HAP-1 (cell line): ENCODE data around the gene GFRAL.
"Not testable (repeated sequence)": the region's sequence is repeated elsewhere in the genome, so short reads cannot be mapped to it uniquely, and the experiment has no call there.

Experiments used
- DNase-seq, 2 experiments: peaks; one replicate each; pipeline ENCODE4 v3.0.0-alpha.2; 2016 to 2020; ENCODE audit warnings: low spot score in 2 of 2
- H3K27me3 ChIP-seq: fragments of 250-450 bp; sonication (Bioruptor Pico); 2 replicates; pipeline ENCODE4 v1.5.1; 2020; ENCODE audit warnings: low read depth, mild to moderate bottlenecking, moderate library complexity
- H3K36me3 ChIP-seq: fragments of 250-450 bp; sonication (Bioruptor Pico); replicated peaks from 2 replicates; pipeline ENCODE4 v1.5.1; 2020; ENCODE audit warnings: mild to moderate bottlenecking
- H3K4me1 ChIP-seq: fragments of 250-450 bp; sonication (Bioruptor Pico); 2 replicates; pipeline ENCODE4 v1.5.1; 2020; ENCODE audit warnings: mild to moderate bottlenecking
- H3K4me3 ChIP-seq: fragments of 250-450 bp; sonication (Bioruptor Pico); 2 replicates; pipeline ENCODE4 v1.5.1; 2020; ENCODE audit warnings: mild to moderate bottlenecking, moderate library complexity
- H3K9me3 ChIP-seq: fragments of 250-450 bp; sonication (Bioruptor Pico); 2 replicates; pipeline ENCODE4 v1.5.1; 2020; ENCODE audit warnings: mild to moderate bottlenecking, moderate library complexity
- in situ Hi-C: fragments of 300-500 bp; cut with MboI; formaldehyde crosslinking; loops from 3 replicates; pipeline ENCODE4 v1.14.3; 2020; ENCODE audit warnings: low sequenced_read_pairs, inconsistent platforms, mixed read lengths

Gene GFRAL

GRCh38 chr6:55327169-55327568 lies at the start of gene GFRAL:
Gene GFRAL, plus strand, starts transcription at chr6:55327469. Its CDS starts 86 bp downstream, at chr6:55327555.
- Histone ChIP-seq H3K27me3 (no peaks in the 10 kb centered on the region; the same call in none of the 2 replicates), H3K36me3 (no peaks in the 10 kb centered on the region), H3K4me3 (no peak within 1 kb of the TSS), H3K9me3 (no peaks in the 10 kb centered on the region), H3K4me1 (no peaks in the 10 kb centered on the region)
- in situ Hi-C loops = no loop called here
- DNase-seq = no peak

- Histone ChIP-seq H3K27me3 (peaks cover 14% of the 10 kb centered on the region), H3K4me3 (no peak overlapping the region), H3K36me3 (no peaks in the 10 kb centered on the region), H3K4me1 (no peaks in the 10 kb centered on the region), H3K9me3 (no peaks in the 10 kb centered on the region)
- no peak for DNase-seq
- in situ Hi-C loops = loop anchor here (25.0 kb wide), 1 partner anchor 1010 kb away; no protein-coding TSS in a partner anchor
These were observed 49.6 kb upstream of the GFRAL start for GRCh38 chr6:55277646-55278045.

- H3K36me3 ChIP-seq = no peaks in the 10 kb centered on the region
- H3K4me3 ChIP-seq = no peak overlapping the region
- H3K9me3 ChIP-seq = no peaks in the 10 kb centered on the region
- in situ Hi-C loops = loop anchor here (25.0 kb wide), 1 partner anchor 1006 kb away; no protein-coding TSS in a partner anchor
- DNase-seq = no peak
- H3K4me1 ChIP-seq = no peaks in the 10 kb centered on the region
- H3K27me3 ChIP-seq = peaks cover 16% of the 10 kb centered on the region
These were observed 46.1 kb upstream of the GFRAL start for GRCh38 chr6:55281215-55281614.

- Histone ChIP-seq H3K4me3 (no peak overlapping the region), H3K4me1 (no peaks in the 10 kb centered on the region), H3K9me3 (no peaks in the 10 kb centered on the region), H3K36me3 (no peaks in the 10 kb centered on the region), H3K27me3 (peaks cover 14% of the 10 kb centered on the region)
- no peak for DNase-seq
- in situ Hi-C loops = loop anchor here (25.0 kb wide), 1 partner anchor 1005 kb away; no protein-coding TSS in a partner anchor
These were observed 45.2 kb upstream of the GFRAL start for GRCh38 chr6:55282115-55282514.

GRCh38 chr6:55286824-55287223 lies 40.4 kb upstream of the GFRAL start:
- H3K4me1 ChIP-seq = no peaks in the 10 kb centered on the region
- no peak overlapping the region for H3K4me3 ChIP-seq
- no peak for DNase-seq
- H3K27me3 ChIP-seq = peaks cover 14% of the 10 kb centered on the region
- H3K36me3 ChIP-seq = no peaks in the 10 kb centered on the region
- H3K9me3 ChIP-seq = no peaks in the 10 kb centered on the region
- in situ Hi-C loops = loop anchor here (25.0 kb wide), 1 partner anchor 1000 kb away; no protein-coding TSS in a partner anchor

- in situ Hi-C loops = loop anchor here (25.0 kb wide), 1 partner anchor 997 kb away; no protein-coding TSS in a partner anchor
- no peaks in the 10 kb centered on the region for H3K9me3 ChIP-seq
- H3K36me3 ChIP-seq = no peaks in the 10 kb centered on the region
- H3K27me3 ChIP-seq = 0 out of 2 replicates have a peak, but pooled peaks cover 3% of the 10 kb centered on the region
- H3K4me1 ChIP-seq = no peaks in the 10 kb centered on the region
- H3K4me3 ChIP-seq = no peak overlapping the region
- no peak for DNase-seq
These were observed 36.5 kb upstream of the GFRAL start for GRCh38 chr6:55290736-55291135.

GRCh38 chr6:55293116-55293515 lies 34.2 kb upstream of the GFRAL start:
- in situ Hi-C loops = loop anchor here (25.0 kb wide), 1 partner anchor 994 kb away; no protein-coding TSS in a partner anchor
- no peak overlapping the region for H3K4me3 ChIP-seq
- no peaks in the 10 kb centered on the region for H3K36me3 ChIP-seq
- no peaks in the 10 kb centered on the region for H3K4me1 ChIP-seq
- peak in 1 of 2 experiments; percentile 14 for DNase-seq
- H3K9me3 ChIP-seq = no peaks in the 10 kb centered on the region
- no peaks in the 10 kb centered on the region for H3K27me3 ChIP-seq

- not testable (repeated sequence) for H3K27me3 ChIP-seq, DNase-seq, H3K9me3 ChIP-seq, H3K4me1 ChIP-seq, H3K36me3 ChIP-seq, H3K4me3 ChIP-seq
- in situ Hi-C loops = loop anchor here (25.0 kb wide), 1 partner anchor 990 kb away; no protein-coding TSS in a partner anchor
These were observed 30.1 kb upstream of the GFRAL start for GRCh38 chr6:55297214-55297613.

GRCh38 chr6:55299286-55299985 lies 27.8 kb upstream of the GFRAL start:
- in situ Hi-C loops = loop anchor here (25.0 kb wide), 1 partner anchor 988 kb away; no protein-coding TSS in a partner anchor
- Histone ChIP-seq H3K9me3 (no peaks in the 10 kb centered on the region), H3K4me1 (no peaks in the 10 kb centered on the region), H3K27me3 (no peaks in the 10 kb centered on the region), H3K36me3 (no peaks in the 10 kb centered on the region), H3K4me3 (no peak overlapping the region)
- DNase-seq = no peak

- DNase-seq = no peak
- no peak overlapping the region for H3K4me3 ChIP-seq
- in situ Hi-C loops = no loop called here
- H3K27me3 ChIP-seq = no peaks in the 10 kb centered on the region; the same call in 1 of the 2 replicates
- H3K9me3 ChIP-seq = no peaks in the 10 kb centered on the region
- no peaks in the 10 kb centered on the region for H3K36me3 ChIP-seq
- no peaks in the 10 kb centered on the region for H3K4me1 ChIP-seq
These were observed 22.5 kb upstream of the GFRAL start for GRCh38 chr6:55304747-55305146.

GRCh38 chr6:55319961-55320695 lies 7.1 kb upstream of the GFRAL start:
- H3K4me3 ChIP-seq = no peak overlapping the region
- no peaks in the 10 kb centered on the region for H3K36me3 ChIP-seq
- no peaks in the 10 kb centered on the region; the same call in none of the 2 replicates for H3K27me3 ChIP-seq
- in situ Hi-C loops = no loop called here
- H3K9me3 ChIP-seq = no peaks in the 10 kb centered on the region
- no peak for DNase-seq
- H3K4me1 ChIP-seq = no peaks in the 10 kb centered on the region

- no peaks in the 10 kb centered on the region for H3K36me3 ChIP-seq
These were observed 6.6 kb upstream of the GFRAL start for GRCh38 chr6:55320696-55321086.

GRCh38 chr6:55377150-55377549 lies 49.9 kb downstream of the GFRAL start:
- Histone ChIP-seq H3K27me3 (no peaks in the 10 kb centered on the region), H3K36me3 (no peaks in the 10 kb centered on the region), H3K4me3 (no peak overlapping the region), H3K4me1 (no peaks in the 10 kb centered on the region), H3K9me3 (no peaks in the 10 kb centered on the region)
- in situ Hi-C loops = no loop called here
- DNase-seq = no peak

More at GRCh38 chr6:55320696-55321086, 6.6 kb upstream of the GFRAL start:
- in situ Hi-C loops = no loop called here
- Histone ChIP-seq H3K27me3 (no peaks in the 10 kb centered on the region; the same call in none of the 2 replicates), H3K9me3 (no peaks in the 10 kb centered on the region), H3K4me1 (no peaks in the 10 kb centered on the region), H3K4me3 (no peak overlapping the region)
- no peak for DNase-seq

GRCh38 chr6:55379471-55379870 lies 52.2 kb downstream of the GFRAL start:
- no peaks in the 10 kb centered on the region for H3K36me3 ChIP-seq
- H3K27me3 ChIP-seq = no peaks in the 10 kb centered on the region
- H3K4me1 ChIP-seq = no peaks in the 10 kb centered on the region
- H3K9me3 ChIP-seq = no peaks in the 10 kb centered on the region
- no peak overlapping the region for H3K4me3 ChIP-seq
- DNase-seq = no peak
- in situ Hi-C loops = no loop called here
